GM19239 (cell line): Measurements from ENCODE around the gene ITPR3.
A peak's percentile ranks its signal among the peaks of the same experiment; 100 is the strongest.

Experiments used
- DNase-seq: peaks from one replicate; pipeline ENCODE4 v3.0.0; 2011; ENCODE audit warnings: low spot score; ENCODE audit not compliant: insufficient read length
- FAIRE-seq: peaks from 2 replicates; lab custom pipeline; 2011; peaks lifted over from hg19 to GRCh38; lab: Jason Lieb, UNC

Gene ITPR3

DNA sequence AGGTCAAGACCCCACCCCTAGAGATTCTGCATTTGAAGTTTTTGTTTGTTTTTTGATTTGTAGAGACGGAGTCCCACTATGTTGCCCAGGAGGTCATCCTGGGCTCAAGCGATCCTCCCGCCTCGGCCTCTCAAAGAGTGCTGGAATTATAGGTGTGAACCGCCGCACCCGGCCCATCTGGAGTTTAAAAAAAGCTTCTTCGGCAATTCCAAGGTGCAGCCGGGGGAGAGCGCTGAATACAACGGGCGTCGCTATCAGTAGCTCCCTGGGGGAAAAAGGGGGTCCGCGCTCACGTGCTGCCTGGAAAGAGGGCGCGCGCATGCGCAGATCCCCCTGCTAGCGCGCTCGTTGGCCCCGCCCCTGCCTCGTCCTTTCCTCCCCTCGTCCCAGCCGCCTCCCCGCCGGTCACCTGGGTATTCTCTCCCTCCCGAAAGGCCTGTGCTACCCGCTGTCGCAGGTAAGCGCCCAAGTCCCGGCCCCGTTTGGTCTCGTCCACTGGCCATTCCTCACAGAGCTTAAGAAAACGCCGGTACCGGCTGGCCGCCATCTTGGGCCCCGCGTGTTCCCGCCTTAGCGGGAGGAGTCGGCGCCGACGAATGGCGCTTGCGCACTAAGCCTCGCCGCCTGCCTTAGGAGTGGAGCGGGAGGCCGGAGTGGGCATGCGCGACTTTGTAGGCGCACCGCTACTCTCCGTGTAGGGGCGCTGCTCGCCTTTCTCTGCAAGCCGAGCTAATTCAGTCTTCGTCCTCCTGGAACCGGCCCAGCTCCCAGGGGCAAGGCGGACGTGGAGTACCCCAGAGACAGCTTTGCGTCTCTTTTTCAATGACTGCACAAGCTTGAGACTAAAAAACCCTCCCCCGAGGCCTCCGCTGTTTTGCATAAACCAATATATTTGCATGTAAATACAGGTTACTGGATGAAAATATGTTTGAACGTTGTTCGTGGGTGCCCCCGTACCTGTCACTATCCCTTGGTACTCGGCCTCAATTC is 90.3 kb downstream of the ITPR3 start, which contains the start of gene UQCC2:
TSS of gene UQCC2 (minus strand) at position 561 of the 990 bp plus-strand sequence. CDS start at position 547, 14 bp downstream.
- DNase-seq (peak; percentile 89), FAIRE-seq (peak; percentile 95)

DNA sequence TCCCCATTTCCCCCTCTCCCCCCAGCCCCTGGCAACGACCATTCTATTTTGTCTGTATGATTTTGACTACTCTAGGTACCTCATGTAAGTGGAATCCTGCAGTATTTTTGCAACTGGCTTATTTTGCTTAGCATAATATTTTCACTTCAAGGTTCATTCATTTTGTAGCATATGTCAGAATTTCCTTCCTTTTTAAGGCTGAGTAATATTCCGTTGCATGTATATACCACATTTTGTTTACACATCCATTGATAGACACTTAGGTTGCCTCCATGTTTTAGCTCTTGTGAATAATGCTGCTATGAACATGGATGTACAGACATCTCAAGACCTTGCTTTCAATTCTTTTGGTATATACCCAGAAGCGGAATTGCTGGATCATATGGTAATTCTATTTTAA is 91.8 kb downstream of the ITPR3 start:
- FAIRE-seq (no peak), DNase-seq (no peak)

DNA sequence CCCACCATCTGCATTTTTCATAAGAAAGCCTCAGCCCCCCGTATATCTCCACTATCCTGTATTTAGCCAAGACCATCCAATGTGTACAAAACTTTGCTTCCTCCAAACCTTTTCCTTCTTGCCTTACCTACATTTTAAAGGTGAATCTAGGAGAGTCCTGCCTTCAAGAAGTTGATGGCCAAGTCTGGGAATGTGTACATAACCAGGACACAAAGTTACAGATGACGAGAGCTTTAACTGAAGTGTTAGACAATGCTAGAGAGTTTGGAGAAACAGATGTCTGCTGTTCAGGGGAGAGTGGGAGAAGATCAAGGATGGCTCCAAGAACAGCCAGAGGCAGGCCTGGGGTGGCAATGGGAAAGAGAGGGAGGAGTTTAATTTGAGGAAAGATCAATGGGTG is 92.7 kb downstream of the ITPR3 start:
- FAIRE-seq (no peak), DNase-seq (no peak)

DNA sequence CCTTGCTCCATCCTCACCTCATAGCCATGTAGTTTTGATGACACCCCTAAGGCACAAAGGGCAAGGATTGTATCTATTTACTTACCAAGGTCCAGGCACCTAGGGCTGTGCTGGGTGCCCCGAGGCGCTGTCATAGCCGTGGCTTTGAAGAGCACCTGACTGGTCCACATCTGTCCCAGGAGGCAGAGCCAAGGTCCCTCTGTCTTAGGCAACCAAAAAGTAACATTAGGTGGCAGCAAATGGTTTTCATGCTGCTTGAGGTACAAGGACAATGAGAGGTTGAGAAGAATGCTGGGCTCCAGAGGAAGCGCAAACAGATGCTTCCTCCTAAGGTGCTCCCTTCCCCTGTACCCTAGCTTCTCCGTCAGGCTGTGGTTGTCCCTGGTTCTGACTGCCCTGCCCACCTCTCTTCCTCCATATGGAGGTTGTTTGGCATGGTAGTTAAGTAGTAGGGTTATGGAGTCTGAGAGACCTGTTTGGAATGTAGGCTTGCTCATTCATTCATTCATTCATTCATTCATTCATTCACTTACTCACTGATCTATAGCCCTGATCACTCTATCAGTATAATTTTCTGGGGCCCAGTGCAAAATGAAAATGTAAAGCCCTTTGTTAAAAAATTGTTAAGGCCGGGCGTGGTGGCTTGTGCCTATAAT is 93.4 kb downstream of the ITPR3 start:
- FAIRE-seq (no peak), DNase-seq (no peak)

DNA sequence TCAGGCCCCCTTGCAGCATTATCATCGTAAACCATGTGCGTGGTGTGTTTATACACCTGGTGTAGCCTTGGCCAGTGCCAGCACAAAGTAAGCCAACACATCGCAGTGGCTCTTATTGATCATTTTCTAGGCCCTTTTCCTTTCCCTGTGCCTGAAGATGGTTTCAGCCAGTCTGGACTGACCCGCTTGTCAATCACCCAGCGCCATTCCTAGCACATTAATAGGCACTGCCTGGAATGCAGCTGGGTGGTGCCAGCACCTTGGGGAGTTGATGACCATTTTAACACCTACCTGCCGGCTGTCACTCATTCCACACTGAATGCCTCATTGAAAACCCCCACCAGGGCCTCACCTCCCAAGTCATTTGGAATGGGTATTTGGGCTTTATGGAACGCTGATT is 95.3 kb downstream of the ITPR3 start:
- no peak for DNase-seq

GRCh38 chr6:33716890-33717632 is 95.9 kb downstream of the ITPR3 start:
- DNase-seq (no peak), FAIRE-seq (no peak)

More for the DNA sequence above, 95.3 kb downstream of the ITPR3 start:
- FAIRE-seq: no peak

GRCh38 chr6:33717934-33718455 is 96.9 kb downstream of the ITPR3 start:
- no peak for FAIRE-seq
- no peak for DNase-seq

GRCh38 chr6:33718713-33719112 is 97.6 kb downstream of the ITPR3 start:
- FAIRE-seq (no peak), DNase-seq (no peak)

- no peak for FAIRE-seq
- DNase-seq: no peak
These were observed 98.3 kb downstream of the ITPR3 start for GRCh38 chr6:33719326-33719987.

- FAIRE-seq (no peak), DNase-seq (no peak)
These were observed 99.9 kb downstream of the ITPR3 start for GRCh38 chr6:33720998-33721397.

DNA sequence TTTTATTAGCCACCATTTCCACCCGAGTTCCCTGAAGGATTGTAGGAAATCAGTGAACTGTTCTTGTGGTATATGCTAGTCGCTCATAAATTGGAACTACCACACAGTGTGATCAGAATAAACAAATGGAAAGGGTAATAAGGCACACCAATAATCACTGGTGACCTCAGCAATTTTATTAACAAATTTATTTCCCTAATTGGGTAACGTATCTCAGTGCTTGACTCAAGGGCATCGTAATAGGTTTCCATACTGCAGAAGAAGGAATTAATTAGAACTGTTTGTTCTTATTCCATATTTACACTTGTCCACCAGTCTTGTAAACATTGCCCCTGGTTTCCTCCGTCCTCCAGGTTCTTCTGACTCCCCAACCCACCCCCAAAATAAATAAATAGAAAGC is 100.4 kb downstream of the ITPR3 start:
- DNase-seq: no peak
- FAIRE-seq: no peak

GRCh38 chr6:33722103-33722623 is 101.0 kb downstream of the ITPR3 start:
- no peak for DNase-seq

DNA sequence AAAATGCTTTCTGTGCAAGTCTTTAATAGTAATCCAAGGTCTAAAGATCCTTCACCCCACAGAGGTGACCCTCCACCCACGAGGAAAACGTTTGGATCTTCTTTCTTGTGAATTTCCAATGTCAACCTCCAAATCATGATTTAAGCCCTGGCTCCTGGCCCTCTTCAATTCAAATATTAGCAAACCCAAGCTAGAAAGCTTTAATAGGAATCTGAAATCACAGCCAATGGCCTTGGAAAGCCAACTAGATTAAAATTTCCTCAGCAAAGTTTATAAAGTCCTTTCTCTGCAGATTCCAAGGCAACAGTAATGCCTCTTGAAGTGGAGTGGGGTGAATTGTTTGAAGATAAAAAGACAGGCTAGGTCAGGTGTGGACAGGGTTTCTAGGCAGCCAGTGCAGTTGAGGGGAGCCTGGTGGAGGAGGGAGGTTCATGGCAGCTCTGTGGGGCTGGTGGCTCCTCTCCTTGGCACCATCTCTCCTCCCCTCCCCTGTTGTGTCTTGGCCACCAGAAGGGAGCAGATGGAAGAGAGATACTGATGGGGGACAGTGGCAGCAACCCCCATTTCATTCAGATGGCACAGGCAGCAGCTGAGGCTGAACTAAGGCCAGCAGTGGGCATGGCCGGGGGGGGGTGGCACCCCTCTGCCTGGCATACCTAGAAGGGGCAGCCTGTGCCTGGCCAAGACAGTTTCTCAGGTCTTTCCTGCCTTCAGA is 102.4 kb downstream of the ITPR3 start:
- DNase-seq: no peak
- no peak for FAIRE-seq

More at GRCh38 chr6:33722103-33722623, 101.0 kb downstream of the ITPR3 start:
- FAIRE-seq: no peak

DNA sequence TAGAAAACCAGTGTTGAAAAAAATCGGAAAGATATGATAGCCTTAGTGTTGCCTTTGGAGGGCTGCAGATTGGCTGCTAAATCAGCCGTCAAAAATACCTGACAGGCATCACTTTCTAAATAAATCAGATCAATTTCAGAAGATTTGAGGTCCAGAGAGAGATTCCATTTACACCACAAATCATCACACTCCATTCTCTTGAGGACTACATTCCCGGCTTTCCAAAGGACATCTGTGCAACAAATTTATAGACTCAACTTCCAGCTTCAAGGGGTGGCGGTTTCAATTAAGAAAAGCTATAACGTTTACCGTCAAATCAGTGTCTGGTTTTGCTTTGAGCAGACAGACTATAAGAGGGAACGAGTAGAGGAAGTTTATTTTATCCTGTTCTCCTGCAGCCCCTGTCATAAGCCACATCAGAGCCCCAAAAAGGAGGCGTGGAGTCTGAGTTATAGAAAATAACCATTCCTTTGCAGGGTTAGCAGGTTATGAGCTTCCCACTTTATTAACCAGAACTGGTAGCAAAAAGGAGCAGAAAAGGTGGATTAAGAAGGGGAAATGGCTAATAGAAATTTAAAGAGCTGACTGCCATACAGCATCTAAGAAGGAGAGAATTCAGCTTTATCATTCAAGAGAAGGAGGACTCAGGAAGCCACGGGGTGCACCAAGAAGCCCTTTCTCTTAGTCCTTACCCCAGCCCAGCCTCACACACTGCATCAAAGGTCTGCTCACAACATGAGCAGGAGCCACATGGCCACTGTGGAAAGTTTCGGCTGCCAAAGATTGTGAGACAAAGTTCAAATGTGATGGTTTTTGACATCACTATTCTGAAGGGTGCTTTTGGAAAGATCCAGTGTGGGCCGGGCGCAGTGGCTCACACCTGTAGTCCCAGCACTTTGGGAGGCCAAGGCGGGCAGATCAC is 103.2 kb downstream of the ITPR3 start:
- no peak for FAIRE-seq
- no peak for DNase-seq

DNA sequence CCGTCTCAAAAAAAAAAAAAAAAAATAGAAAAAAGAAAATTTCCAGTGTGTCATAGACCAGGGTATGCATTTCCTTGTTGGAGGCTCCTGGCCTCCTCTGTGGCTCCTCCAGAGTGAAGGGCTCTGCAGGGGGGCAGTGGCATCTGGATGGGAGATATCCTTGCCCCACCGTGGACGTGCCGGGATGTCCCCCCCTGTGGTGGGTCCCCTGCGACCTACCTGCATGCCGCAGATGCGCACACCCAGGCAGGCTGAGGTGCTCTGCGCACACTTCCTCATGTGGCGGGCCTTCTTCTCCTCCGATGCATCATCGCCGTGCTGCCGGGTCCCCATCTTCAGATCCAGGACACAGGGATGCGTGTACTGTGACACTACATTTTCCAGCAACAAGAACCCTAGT is 104.1 kb downstream of the ITPR3 start:
- no peak for FAIRE-seq
- no peak for DNase-seq

GRCh38 chr6:33725891-33726673 is 105.0 kb downstream of the ITPR3 start:
- FAIRE-seq (no peak), DNase-seq (no peak)

GRCh38 chr6:33726696-33727095 is 105.6 kb downstream of the ITPR3 start:
- FAIRE-seq: no peak
- DNase-seq: no peak
